GM12878 (cell line): ENCODE measurements around the gene SETBP1. TPM values are rescaled to one million over a fixed set of nuclear protein-coding genes. Genes with fewer than 3 reads are reported as not detected.

Experiments
- ATAC-seq: fragments of 200-7000 bp; cut with Tn5 transposase; 3 replicates; pipeline ENCODE4 v1.9.1; 2020; ENCODE audit warnings: mild to moderate bottlenecking, moderate library complexity
- BruUV-seq: library from RNA; stranded (reverse); fragments of 400-500 nt; replicated peaks from 2 replicates; lab custom pipeline; 2021; lab: Mats Ljungman, UMichigan
- CTCF ChIA-PET: fragments of 300-600 bp; sonication (Branson Sonifier 250); formaldehyde crosslinking; extraction: SDS; loops from one replicate; lab custom pipeline; 2021; ENCODE audit warnings: inconsistent platforms; lab: Yijun Ruan, JAX
- POLR2A ChIA-PET: fragments of 350-600 bp; formaldehyde crosslinking; extraction: SDS; loops from one replicate; lab custom pipeline; 2021; ENCODE audit warnings: inconsistent platforms; lab: Charles Lee
- RAD21 ChIA-PET: fragments of 300-600 bp; sonication (Branson Sonifier 250); formaldehyde crosslinking; loops from one replicate; lab custom pipeline; 2023; ENCODE audit warnings: antibody characterized with exemption; ENCODE audit not compliant: unreplicated experiment; lab: Charles Lee
- SMC1A ChIA-PET: fragments of 300-600 bp; sonication (Branson Sonifier 250); formaldehyde crosslinking; loops from one replicate; lab custom pipeline; 2023; ENCODE audit not compliant: unreplicated experiment, uncharacterized antibody; lab: Charles Lee
- DNase-seq: peaks from one replicate; pipeline ENCODE4 v3.0.0-alpha.2; 2011; ENCODE audit warnings: low read depth, low spot score
- FAIRE-seq: peaks from 3 replicates; lab custom pipeline; 2011; peaks lifted over from hg19 to GRCh38; lab: Jason Lieb, UNC
- H2AFZ ChIP-seq: 2 replicates; pipeline ENCODE4 v1.6.0; 2011; ENCODE audit warnings: low read depth, low read length, control low read depth; ENCODE audit not compliant: control insufficient read depth
- H3K27ac ChIP-seq: 2 replicates; pipeline ENCODE4 v1.5.1; 2011; ENCODE audit warnings: control low read depth; ENCODE audit not compliant: control insufficient read depth, insufficient read depth
- H3K27me3 ChIP-seq, 2 experiments: replicated peaks in 1 of 2; 2 replicates each; pipeline versions ENCODE4 v1.6.0 to v1.6.1; 2011; ENCODE audit warnings: low read length in 1 of 2; ENCODE audit not compliant: control insufficient read depth in 2 of 2, insufficient read depth in 2 of 2
- H3K36me3 ChIP-seq, 2 experiments: 2 replicates each; pipeline ENCODE4 v1.5.1; 2011; ENCODE audit warnings: low read length in 1 of 2; ENCODE audit not compliant: control insufficient read depth in 2 of 2, insufficient read depth in 2 of 2
- H3K4me1 ChIP-seq: 2 replicates; pipeline ENCODE4 v1.6.1; 2011; ENCODE audit warnings: mild to moderate bottlenecking, low read length, moderate library complexity, mixed read lengths; ENCODE audit not compliant: control insufficient read depth, insufficient read depth
- H3K4me2 ChIP-seq: 2 replicates; pipeline ENCODE4 v1.6.0; 2011; ENCODE audit warnings: control low read depth; ENCODE audit not compliant: control insufficient read depth, insufficient read depth
- H3K4me3 ChIP-seq: fragments of 200-600 bp; sonication (generic); 2 replicates; pipeline ENCODE4 v1.5.1; 2016
- H3K79me2 ChIP-seq: 2 replicates; pipeline ENCODE4 v1.6.0; 2011; ENCODE audit warnings: low read length; ENCODE audit not compliant: control insufficient read depth, insufficient read depth
- H3K9ac ChIP-seq: 2 replicates; pipeline ENCODE4 v1.8.0; 2011; ENCODE audit warnings: low read length, control low read depth, mixed read lengths; ENCODE audit not compliant: control insufficient read depth, insufficient read depth
- H3K9me3 ChIP-seq: replicated peaks from 3 replicates; pipeline ENCODE4 v1.5.1; 2011; ENCODE audit warnings: mild to moderate bottlenecking, low read length; ENCODE audit not compliant: control insufficient read depth, insufficient read depth
- H4K20me1 ChIP-seq: 2 replicates; pipeline ENCODE4 v1.6.0; 2011; ENCODE audit not compliant: control insufficient read depth, insufficient read depth
- ATF3 ChIP-seq: IDR thresholded peaks from 2 replicates; pipeline ENCODE4 v1.6.1; 2011; ENCODE audit warnings: low read depth, mild to moderate bottlenecking, low read length, moderate library complexity, borderline replicate concordance; ENCODE audit errors: extremely low read depth
- ATF7 ChIP-seq: fragments of 450-650 bp; IDR thresholded peaks from 2 replicates; pipeline ENCODE4 v1.6.1; 2016; ENCODE audit warnings: low read depth, mild to moderate bottlenecking
- CBX5 ChIP-seq: sonication (generic); IDR thresholded peaks from 2 replicates; pipeline ENCODE4 v1.6.1; 2016; ENCODE audit warnings: low read depth, moderate library complexity, mild to moderate bottlenecking, inconsistent platforms
- IKZF2 ChIP-seq, 2 experiments: fragments of 450-650 bp; IDR thresholded peaks; 2 replicates each; pipeline ENCODE4 v1.6.1; 2017; ENCODE audit warnings: mild to moderate bottlenecking in 2 of 2, moderate library complexity in 2 of 2
- IRF4 ChIP-seq: IDR thresholded peaks from 2 replicates; pipeline ENCODE4 v1.6.1; 2011; ENCODE audit warnings: low read depth, low read length
- MTA2 ChIP-seq: fragments of 450-650 bp; IDR thresholded peaks from 2 replicates; pipeline ENCODE4 v1.6.1; 2016; ENCODE audit warnings: low read depth, mild to moderate bottlenecking, moderate library complexity
- NRF1 ChIP-seq: conservative IDR thresholded peaks from 2 replicates; pipeline ENCODE4 v1.6.1; 2011; ENCODE audit warnings: mild to moderate bottlenecking, low read depth, low read length, improper control_type of control experiment
- RAD21 ChIP-seq: IDR thresholded peaks from 2 replicates; pipeline ENCODE4 v1.6.1; 2011; ENCODE audit warnings: mild to moderate bottlenecking, low read depth, low read length, moderate library complexity; ENCODE audit not compliant: insufficient read depth
- SIN3A ChIP-seq: IDR thresholded peaks from 2 replicates; pipeline ENCODE4 v1.6.1; 2012; ENCODE audit warnings: low read depth, low read length, improper control_type of control experiment
- SPI1 ChIP-seq: IDR thresholded peaks from 2 replicates; pipeline ENCODE4 v1.6.1; 2011; ENCODE audit warnings: low read depth, mild to moderate bottlenecking, low read length, moderate library complexity, borderline replicate concordance; ENCODE audit not compliant: insufficient read depth
- YY1 ChIP-seq: IDR thresholded peaks from 2 replicates; pipeline ENCODE4 v1.6.1; 2011; ENCODE audit warnings: low read depth, mild to moderate bottlenecking, low read length
- WGBS: methylation state at CpG from one replicate; pipeline ENCODE4 v1.1.6; 2016; ENCODE audit warnings: low lambda C conversion rate; ENCODE audit not compliant: insufficient replicate concordance, insufficient coverage; ENCODE audit errors: missing lambda C conversion rate; 5-methylcytosine and 5-hydroxymethylcytosine counted together
- in situ Hi-C: fragments of 300-500 bp; cut with MboI; formaldehyde crosslinking; loops from 9 replicates; pipeline ENCODE4 v1.14.3; 2018; ENCODE audit warnings: mixed read lengths
- intact Hi-C: fragments of 100-400 bp; cut with micrococcal nuclease; formaldehyde crosslinking; loops from one replicate; pipeline ENCODE4 v1.14.2; 2022; ENCODE audit not compliant: unreplicated experiment
- polyA plus RNA-seq, 11 experiments: library from polyadenylated mRNA; depleted of rRNA in 4 of 11; unstranded in 6 of 11; stranded (reverse) in 5 of 11; fragments of >200 nt; fragmentation: Nextera tagmentation in 4 of 11; fragmentation: Illumina TruSeq in 1 of 11; extraction: Ambion mirVana in 4 of 11; extraction: Trizol in 1 of 11; gene quantifications; 1 replicate in 1 of 11; 2 replicates in 10 of 11; pipeline versions ENCODE4 v1.2.1 to v1.2.3, GENCODE V29; 2011 to 2016; ENCODE audit warnings: inconsistent platforms in 2 of 11, missing spikeins in 2 of 11, low read depth in 1 of 11
- total RNA-seq, 4 experiments: library from RNA; depleted of rRNA in 3 of 4; stranded (reverse); fragments of >200 nt in 3 of 4; fragmentation: Illumina TruSeq in 1 of 4; extraction: Trizol in 1 of 4; gene quantifications; 2 replicates each; pipeline versions ENCODE4 v1.2.1 to v1.2.3, GENCODE V29; 2013 to 2021
- TF ChIP-seq, protein P1 (sequence below): fragments of 450-650 bp; IDR thresholded peaks from 2 replicates; pipeline ENCODE4 v1.6.1; 2018; ENCODE audit warnings: borderline replicate concordance, mild to moderate bottlenecking; ENCODE audit not compliant: partially characterized antibody
- TF ChIP-seq, protein P2 (sequence below): fragments of 150-350 bp; IDR thresholded peaks from 2 replicates; pipeline ENCODE4 v1.6.1; 2014; ENCODE audit warnings: mild to moderate bottlenecking, low read depth, low read length
- TF ChIP-seq, protein P3 (sequence below): fragments of 450-650 bp; IDR thresholded peaks from 2 replicates; pipeline ENCODE4 v1.6.1; 2016; ENCODE audit warnings: mild to moderate bottlenecking

The SETBP1 gene
- total and polyA plus RNA-seq, 10 of the 15 experiments (the other 5 are each of a cell fraction or from before 2014, with no cell fraction given), result 0.99 to 29.7 (median 8.3) TPM

- TF ChIP-seq IRF4 (no peak), SIN3A (no peak)
- TF ChIP-seq, protein P1, sequence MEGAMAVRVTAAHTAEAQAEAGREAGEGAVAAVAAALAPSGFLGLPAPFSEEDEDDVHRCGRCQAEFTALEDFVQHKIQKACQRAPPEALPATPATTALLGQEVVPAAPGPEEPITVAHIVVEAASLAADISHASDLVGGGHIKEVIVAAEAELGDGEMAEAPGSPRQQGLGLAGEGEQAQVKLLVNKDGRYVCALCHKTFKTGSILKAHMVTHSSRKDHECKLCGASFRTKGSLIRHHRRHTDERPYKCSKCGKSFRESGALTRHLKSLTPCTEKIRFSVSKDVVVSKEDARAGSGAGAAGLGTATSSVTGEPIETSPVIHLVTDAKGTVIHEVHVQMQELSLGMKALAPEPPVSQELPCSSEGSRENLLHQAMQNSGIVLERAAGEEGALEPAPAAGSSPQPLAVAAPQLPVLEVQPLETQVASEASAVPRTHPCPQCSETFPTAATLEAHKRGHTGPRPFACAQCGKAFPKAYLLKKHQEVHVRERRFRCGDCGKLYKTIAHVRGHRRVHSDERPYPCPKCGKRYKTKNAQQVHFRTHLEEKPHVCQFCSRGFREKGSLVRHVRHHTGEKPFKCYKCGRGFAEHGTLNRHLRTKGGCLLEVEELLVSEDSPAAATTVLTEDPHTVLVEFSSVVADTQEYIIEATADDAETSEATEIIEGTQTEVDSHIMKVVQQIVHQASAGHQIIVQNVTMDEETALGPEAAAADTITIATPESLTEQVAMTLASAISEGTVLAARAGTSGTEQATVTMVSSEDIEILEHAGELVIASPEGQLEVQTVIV, result no peak
- TF ChIP-seq, all 136 proteins: peak for 0
These were observed 114.6 kb downstream of the SETBP1 start (continued) for GRCh38 chr18:44795241-44795640.

DNA sequence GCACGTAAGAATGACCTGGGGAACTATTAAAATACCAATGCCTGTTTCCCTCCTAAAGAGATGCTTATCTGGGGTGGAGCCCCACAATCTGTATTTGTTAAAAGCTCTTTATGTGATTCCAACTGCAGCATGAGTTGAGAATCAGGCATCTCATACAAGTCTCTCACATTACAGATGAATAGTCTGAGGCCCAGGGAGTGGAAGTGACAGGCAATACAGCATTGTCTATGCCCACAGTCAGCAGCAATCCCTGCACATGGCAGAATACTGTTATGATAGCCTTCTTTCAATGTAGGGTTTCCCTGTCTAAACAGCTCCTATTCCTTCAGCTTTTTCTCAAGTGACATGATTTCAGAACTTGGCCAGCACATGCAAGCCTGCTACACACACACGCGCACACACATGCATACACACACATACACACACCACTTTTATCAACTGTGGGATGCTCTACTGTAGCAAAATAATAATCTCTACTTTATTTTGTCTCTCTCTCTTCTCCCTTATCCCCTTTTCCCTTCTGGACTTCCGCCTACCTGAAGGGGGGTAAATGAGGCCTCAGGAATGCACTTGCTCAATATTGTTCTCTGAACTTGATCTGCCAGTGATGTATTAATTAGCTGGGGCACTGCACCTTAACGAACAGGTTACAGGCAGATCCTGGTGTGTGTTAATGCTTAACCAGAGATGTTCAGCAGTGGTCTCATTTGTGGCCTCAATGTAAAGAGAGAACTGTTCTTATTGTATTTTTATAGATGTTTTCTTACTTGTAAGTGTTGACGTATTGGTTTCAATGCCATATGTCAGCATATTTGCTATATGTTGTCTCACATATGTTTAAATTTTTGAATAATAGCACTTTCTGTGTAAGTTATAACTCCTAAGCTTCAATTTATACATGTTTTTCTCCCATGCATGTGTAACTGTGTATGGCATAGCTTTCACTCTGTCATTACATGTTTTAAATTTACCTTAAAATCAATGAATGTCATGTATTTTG lies 116.0 kb downstream of the SETBP1 start:
- intact Hi-C loops, result loop anchor here (5.0 kb wide), 1 partner anchor 401 kb away; no protein-coding TSS in a partner anchor
- H3K4me1 ChIP-seq, result peaks cover 24% of the 10 kb centered on the region
- ChIA-PET RAD21 (interaction anchor here (0.6 to 4.0 kb wide), 21 partner anchors 8 to 310 kb away, joined by 3 to 45 read pairs (median 4); partner anchors contain the start of gene SETBP1), CTCF (interaction anchor here (0.6 to 5.5 kb wide), 14 partner anchors 10 to 114 kb away, joined by 3 to 31 read pairs (median 4); no protein-coding TSS in a partner anchor), POLR2A (interaction anchor here (0.5 to 3.6 kb wide), 10 partner anchors 10 to 114 kb away, joined by 3 to 11 read pairs (median 6); no protein-coding TSS in a partner anchor), SMC1A (interaction anchor here (0.6 to 5.3 kb wide), 33 partner anchors 8 to 209 kb away, joined by 3 to 69 read pairs (median 4); no protein-coding TSS in a partner anchor)
- 83% methylated on average over 6 of the region's 6 CpGs for WGBS
- no peak overlapping the region for H2AFZ ChIP-seq
- H3K27me3 ChIP-seq, result no peaks in the 10 kb centered on the region
- peak; percentile 70 for ATAC-seq
- peaks cover 0 to 7% of the 10 kb centered on the region in 2 experiments; a peak in 1 of 4 replicates for H3K36me3 ChIP-seq
- no peak overlapping the region for H3K4me2 ChIP-seq
- H3K9ac ChIP-seq, result no peak overlapping the region
- no peak for DNase-seq
- BruUV-seq, result no TSS peak
- H3K9me3 ChIP-seq, result no peaks in the 10 kb centered on the region; the same call in 2 of the 3 replicates
- no peaks in the 10 kb centered on the region for H3K79me2 ChIP-seq
- no peak overlapping the region for H3K4me3 ChIP-seq
- no peak overlapping the region for H3K27ac ChIP-seq
- in situ Hi-C loops, result no loop called here
- no peaks in the 10 kb centered on the region for H4K20me1 ChIP-seq
- no peak for FAIRE-seq
- TF ChIP-seq MTA2 (peak; percentile 82), CBX5 (no peak), ATF7 (peak; percentile 67; the same call in 1 of the 2 replicates), ATF3 (no peak), NRF1 (no peak), SPI1 (no peak), YY1 (no peak), IKZF2 (IDR thresholded peaks at IDR 0.05) (peak; percentile 68 to 71; a peak in 3 of 4 replicates), RAD21 (no peak)
- TF ChIP-seq, protein P2, sequence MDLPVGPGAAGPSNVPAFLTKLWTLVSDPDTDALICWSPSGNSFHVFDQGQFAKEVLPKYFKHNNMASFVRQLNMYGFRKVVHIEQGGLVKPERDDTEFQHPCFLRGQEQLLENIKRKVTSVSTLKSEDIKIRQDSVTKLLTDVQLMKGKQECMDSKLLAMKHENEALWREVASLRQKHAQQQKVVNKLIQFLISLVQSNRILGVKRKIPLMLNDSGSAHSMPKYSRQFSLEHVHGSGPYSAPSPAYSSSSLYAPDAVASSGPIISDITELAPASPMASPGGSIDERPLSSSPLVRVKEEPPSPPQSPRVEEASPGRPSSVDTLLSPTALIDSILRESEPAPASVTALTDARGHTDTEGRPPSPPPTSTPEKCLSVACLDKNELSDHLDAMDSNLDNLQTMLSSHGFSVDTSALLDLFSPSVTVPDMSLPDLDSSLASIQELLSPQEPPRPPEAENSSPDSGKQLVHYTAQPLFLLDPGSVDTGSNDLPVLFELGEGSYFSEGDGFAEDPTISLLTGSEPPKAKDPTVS, result no peak
- TF ChIP-seq, protein P3, sequence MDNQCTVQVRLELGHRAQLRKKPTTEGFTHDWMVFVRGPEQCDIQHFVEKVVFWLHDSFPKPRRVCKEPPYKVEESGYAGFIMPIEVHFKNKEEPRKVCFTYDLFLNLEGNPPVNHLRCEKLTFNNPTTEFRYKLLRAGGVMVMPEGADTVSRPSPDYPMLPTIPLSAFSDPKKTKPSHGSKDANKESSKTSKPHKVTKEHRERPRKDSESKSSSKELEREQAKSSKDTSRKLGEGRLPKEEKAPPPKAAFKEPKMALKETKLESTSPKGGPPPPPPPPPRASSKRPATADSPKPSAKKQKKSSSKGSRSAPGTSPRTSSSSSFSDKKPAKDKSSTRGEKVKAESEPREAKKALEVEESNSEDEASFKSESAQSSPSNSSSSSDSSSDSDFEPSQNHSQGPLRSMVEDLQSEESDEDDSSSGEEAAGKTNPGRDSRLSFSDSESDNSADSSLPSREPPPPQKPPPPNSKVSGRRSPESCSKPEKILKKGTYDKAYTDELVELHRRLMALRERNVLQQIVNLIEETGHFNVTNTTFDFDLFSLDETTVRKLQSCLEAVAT, result no peak
